A673 (cell line): ENCODE measurements around the gene ICAM5. TPM values are rescaled to one million over a fixed set of nuclear protein-coding genes. Genes with fewer than 3 reads are reported as not detected.

ENCODE experiments used
- BruUV-seq: library from RNA; stranded (reverse); fragments of 400-500 nt; replicated peaks from 2 replicates; lab custom pipeline; 2021; lab: Mats Ljungman, UMichigan
- CTCF ChIA-PET: fragments of 300-600 bp; sonication (Branson Sonifier 250); formaldehyde crosslinking; loops from one replicate; lab custom pipeline; 2022; ENCODE audit warnings: antibody characterized with exemption; lab: Charles Lee
- POLR2A ChIA-PET: fragments of 300-600 bp; sonication (Branson Sonifier 250); formaldehyde crosslinking; loops from one replicate; lab custom pipeline; 2022; ENCODE audit warnings: antibody characterized with exemption; ENCODE audit not compliant: low non-redundant PET; lab: Charles Lee
- DNase-seq: peaks from one replicate; pipeline ENCODE4 v3.0.0-alpha.2; 2015; ENCODE audit warnings: low spot score
- H3K27ac ChIP-seq: fragments of 200-600 bp; sonication (generic); 2 replicates; pipeline ENCODE4 v1.5.1; 2016; ENCODE audit warnings: mixed run types, low read depth, mild to moderate bottlenecking, mixed read lengths, antibody characterized with exemption, low read length; ENCODE audit not compliant: poor library complexity, severe bottlenecking
- H3K27me3 ChIP-seq: fragments of 200-600 bp; sonication (generic); replicated peaks from 2 replicates; pipeline ENCODE4 v1.6.1; 2017; ENCODE audit warnings: mixed run types, low read depth, mild to moderate bottlenecking, mixed read lengths, antibody characterized with exemption, low read length; ENCODE audit not compliant: insufficient read depth, poor library complexity
- H3K36me3 ChIP-seq: fragments of 200-600 bp; sonication (generic); 2 replicates; pipeline ENCODE4 v1.6.1; 2016; ENCODE audit warnings: mixed run types, mild to moderate bottlenecking, mixed read lengths, antibody characterized with exemption, low read length; ENCODE audit not compliant: insufficient read depth, poor library complexity, severe bottlenecking
- H3K4me1 ChIP-seq: fragments of 200-600 bp; sonication (generic); 2 replicates; pipeline ENCODE4 v1.6.1; 2017; ENCODE audit warnings: mixed run types, mild to moderate bottlenecking, mixed read lengths, antibody characterized with exemption, low read length; ENCODE audit not compliant: insufficient read depth, poor library complexity, severe bottlenecking
- H3K4me3 ChIP-seq: fragments of 200-600 bp; sonication (generic); 2 replicates; pipeline ENCODE4 v1.5.1; 2016; ENCODE audit warnings: low read depth, mixed run types, mild to moderate bottlenecking, mixed read lengths, low read length; ENCODE audit not compliant: poor library complexity, severe bottlenecking
- H3K9me3 ChIP-seq: fragments of 200-600 bp; sonication (generic); 2 replicates; pipeline ENCODE4 v1.6.1; 2016; ENCODE audit warnings: mixed run types, low read depth, mild to moderate bottlenecking, mixed read lengths, antibody characterized with exemption, low read length; ENCODE audit not compliant: poor library complexity, severe bottlenecking
- EZH2 ChIP-seq: fragments of 200-600 bp; sonication (generic); IDR thresholded peaks from 2 replicates; pipeline ENCODE4 v1.6.1; 2017; ENCODE audit warnings: borderline replicate concordance, low read depth, mild to moderate bottlenecking, mixed read lengths, antibody characterized with exemption, low read length; ENCODE audit not compliant: poor library complexity, severe bottlenecking
- intact Hi-C: fragments of 100-400 bp; cut with micrococcal nuclease; formaldehyde crosslinking; loops from one replicate; pipeline ENCODE4 v1.10.0; 2022; ENCODE audit not compliant: unreplicated experiment
- total RNA-seq: library from RNA; stranded (reverse); gene quantifications from 2 replicates; pipeline ENCODE4 v1.2.3, GENCODE V29; 2021
- TF ChIP-seq, protein P1 (sequence below): fragments of 300-800, 200-600 bp; sonication (generic); conservative IDR thresholded peaks from 2 replicates; pipeline ENCODE4 v1.5.1; 2017; ENCODE audit warnings: low read depth, mild to moderate bottlenecking, antibody characterized with exemption, low read length, moderate library complexity, mixed read lengths

The ICAM5 gene
- total RNA-seq, 1 experiment from 2014 or later: 4.6 TPM

DNA sequence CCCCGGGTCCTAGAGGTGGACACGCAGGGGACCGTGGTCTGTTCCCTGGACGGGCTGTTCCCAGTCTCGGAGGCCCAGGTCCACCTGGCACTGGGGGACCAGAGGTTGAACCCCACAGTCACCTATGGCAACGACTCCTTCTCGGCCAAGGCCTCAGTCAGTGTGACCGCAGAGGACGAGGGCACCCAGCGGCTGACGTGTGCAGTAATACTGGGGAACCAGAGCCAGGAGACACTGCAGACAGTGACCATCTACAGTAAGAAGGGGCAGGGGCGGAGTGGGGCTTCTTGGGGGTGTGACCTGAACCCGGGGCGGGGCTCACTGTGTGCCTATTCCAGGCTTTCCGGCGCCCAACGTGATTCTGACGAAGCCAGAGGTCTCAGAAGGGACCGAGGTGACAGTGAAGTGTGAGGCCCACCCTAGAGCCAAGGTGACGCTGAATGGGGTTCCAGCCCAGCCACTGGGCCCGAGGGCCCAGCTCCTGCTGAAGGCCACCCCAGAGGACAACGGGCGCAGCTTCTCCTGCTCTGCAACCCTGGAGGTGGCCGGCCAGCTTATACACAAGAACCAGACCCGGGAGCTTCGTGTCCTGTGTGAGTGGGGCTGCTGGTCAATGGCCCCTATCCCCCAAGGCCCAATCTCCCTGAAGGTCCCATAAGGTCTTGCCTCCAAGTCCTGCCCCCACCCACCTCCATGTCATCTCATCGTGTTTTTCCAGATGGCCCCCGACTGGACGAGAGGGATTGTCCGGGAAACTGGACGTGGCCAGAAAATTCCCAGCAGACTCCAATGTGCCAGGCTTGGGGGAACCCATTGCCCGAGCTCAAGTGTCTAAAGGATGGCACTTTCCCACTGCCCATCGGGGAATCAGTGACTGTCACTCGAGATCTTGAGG, 5.4 kb upstream of the ICAM5 start:
- no TSS peak for BruUV-seq
- CTCF ChIA-PET: no interaction called here

DNA sequence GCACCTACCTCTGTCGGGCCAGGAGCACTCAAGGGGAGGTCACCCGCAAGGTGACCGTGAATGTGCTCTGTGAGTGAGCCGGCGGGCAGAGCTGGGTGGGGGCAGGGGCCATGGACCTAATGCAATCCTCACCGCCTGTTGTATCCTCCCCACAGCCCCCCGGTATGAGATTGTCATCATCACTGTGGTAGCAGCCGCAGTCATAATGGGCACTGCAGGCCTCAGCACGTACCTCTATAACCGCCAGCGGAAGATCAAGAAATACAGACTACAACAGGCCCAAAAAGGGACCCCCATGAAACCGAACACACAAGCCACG, 4.8 kb upstream of the ICAM5 start:
- Histone ChIP-seq H3K9me3 (no peaks in the 10 kb centered on the region), H3K4me3 (no peak overlapping the region), H3K4me1 (peaks cover 28% of the 10 kb centered on the region), H3K36me3 (no peaks in the 10 kb centered on the region), H3K27me3 (no peaks in the 10 kb centered on the region), H3K27ac (no peak overlapping the region)
- intact Hi-C loops: no loop called here
- ChIA-PET CTCF (no interaction called here), POLR2A (no interaction called here)
- DNase-seq: no peak
- BruUV-seq: no TSS peak
- TF ChIP-seq EZH2: no peak
- TF ChIP-seq, protein P1, sequence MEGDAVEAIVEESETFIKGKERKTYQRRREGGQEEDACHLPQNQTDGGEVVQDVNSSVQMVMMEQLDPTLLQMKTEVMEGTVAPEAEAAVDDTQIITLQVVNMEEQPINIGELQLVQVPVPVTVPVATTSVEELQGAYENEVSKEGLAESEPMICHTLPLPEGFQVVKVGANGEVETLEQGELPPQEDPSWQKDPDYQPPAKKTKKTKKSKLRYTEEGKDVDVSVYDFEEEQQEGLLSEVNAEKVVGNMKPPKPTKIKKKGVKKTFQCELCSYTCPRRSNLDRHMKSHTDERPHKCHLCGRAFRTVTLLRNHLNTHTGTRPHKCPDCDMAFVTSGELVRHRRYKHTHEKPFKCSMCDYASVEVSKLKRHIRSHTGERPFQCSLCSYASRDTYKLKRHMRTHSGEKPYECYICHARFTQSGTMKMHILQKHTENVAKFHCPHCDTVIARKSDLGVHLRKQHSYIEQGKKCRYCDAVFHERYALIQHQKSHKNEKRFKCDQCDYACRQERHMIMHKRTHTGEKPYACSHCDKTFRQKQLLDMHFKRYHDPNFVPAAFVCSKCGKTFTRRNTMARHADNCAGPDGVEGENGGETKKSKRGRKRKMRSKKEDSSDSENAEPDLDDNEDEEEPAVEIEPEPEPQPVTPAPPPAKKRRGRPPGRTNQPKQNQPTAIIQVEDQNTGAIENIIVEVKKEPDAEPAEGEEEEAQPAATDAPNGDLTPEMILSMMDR: no peak

More for the DNA sequence above, 5.4 kb upstream of the ICAM5 start:
- intact Hi-C loops: no loop called here
- Histone ChIP-seq H3K4me1 (peaks cover 26% of the 10 kb centered on the region), H3K27ac (no peak overlapping the region), H3K27me3 (no peaks in the 10 kb centered on the region), H3K36me3 (no peaks in the 10 kb centered on the region), H3K9me3 (no peaks in the 10 kb centered on the region), H3K4me3 (no peak overlapping the region)
- POLR2A ChIA-PET: no interaction called here
- no peak for DNase-seq
- TF ChIP-seq, protein P1: no peak
- no peak for TF ChIP-seq EZH2

DNA sequence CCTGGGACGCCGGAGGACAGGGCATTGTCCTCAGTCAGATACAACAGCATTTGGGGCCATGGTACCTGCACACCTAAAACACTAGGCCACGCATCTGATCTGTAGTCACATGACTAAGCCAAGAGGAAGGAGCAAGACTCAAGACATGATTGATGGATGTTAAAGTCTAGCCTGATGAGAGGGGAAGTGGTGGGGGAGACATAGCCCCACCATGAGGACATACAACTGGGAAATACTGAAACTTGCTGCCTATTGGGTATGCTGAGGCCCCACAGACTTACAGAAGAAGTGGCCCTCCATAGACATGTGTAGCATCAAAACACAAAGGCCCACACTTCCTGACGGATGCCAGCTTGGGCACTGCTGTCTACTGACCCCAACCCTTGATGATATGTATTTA, 4.4 kb upstream of the ICAM5 start:
- H3K27me3 ChIP-seq: no peaks in the 10 kb centered on the region
- H3K9me3 ChIP-seq: no peaks in the 10 kb centered on the region
- no TSS peak for BruUV-seq
- ChIA-PET POLR2A (no interaction called here), CTCF (interaction anchor here (0.6 kb wide), 1 partner anchor 285 kb away, joined by 10 read pairs; no protein-coding TSS in a partner anchor)
- no peak overlapping the region for H3K27ac ChIP-seq
- no peak overlapping the region for H3K4me3 ChIP-seq
- intact Hi-C loops: no loop called here
- no peak for TF ChIP-seq EZH2
- TF ChIP-seq, protein P1: no peak
- no peak for DNase-seq
- H3K36me3 ChIP-seq: no peaks in the 10 kb centered on the region
- H3K4me1 ChIP-seq: peaks cover 33% of the 10 kb centered on the region
